GM19238 (cell line): Measurements from ENCODE around the gene TRNT1.

Source experiments
- DNase-seq: peaks from one replicate; pipeline ENCODE4 v3.0.0; 2011; ENCODE audit warnings: low spot score; ENCODE audit not compliant: insufficient read length

The TRNT1 gene

DNA sequence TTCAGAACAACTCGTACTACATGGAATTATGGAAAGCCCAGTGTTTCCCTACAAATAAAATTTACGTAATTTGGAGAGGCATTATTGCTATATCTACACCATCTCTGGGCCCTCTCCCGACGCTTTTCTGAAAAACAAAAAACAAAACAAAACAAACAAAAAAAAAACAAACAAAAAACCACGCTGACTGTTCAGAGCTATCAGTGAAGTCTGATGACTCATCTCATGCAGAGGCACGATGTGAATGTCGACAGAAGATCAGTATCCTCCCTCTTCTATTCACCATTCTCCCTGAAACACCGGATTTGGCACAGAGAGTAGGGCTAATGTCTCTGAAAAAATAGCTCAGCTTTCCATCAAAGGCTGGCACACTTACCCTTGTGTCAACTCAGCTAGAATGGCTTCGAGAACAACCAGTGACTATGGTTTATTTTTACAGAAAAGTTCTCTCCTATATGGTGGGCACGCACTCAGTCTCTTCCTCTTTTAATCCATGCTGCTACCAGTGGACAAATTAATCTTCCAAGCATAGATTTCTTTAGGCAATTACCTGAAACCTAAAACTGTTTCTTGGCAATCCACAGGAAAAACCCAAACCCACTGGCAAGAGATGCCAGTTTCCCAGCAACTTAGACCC is 51.2 kb downstream of the TRNT1 start:
- no peak for DNase-seq

DNA sequence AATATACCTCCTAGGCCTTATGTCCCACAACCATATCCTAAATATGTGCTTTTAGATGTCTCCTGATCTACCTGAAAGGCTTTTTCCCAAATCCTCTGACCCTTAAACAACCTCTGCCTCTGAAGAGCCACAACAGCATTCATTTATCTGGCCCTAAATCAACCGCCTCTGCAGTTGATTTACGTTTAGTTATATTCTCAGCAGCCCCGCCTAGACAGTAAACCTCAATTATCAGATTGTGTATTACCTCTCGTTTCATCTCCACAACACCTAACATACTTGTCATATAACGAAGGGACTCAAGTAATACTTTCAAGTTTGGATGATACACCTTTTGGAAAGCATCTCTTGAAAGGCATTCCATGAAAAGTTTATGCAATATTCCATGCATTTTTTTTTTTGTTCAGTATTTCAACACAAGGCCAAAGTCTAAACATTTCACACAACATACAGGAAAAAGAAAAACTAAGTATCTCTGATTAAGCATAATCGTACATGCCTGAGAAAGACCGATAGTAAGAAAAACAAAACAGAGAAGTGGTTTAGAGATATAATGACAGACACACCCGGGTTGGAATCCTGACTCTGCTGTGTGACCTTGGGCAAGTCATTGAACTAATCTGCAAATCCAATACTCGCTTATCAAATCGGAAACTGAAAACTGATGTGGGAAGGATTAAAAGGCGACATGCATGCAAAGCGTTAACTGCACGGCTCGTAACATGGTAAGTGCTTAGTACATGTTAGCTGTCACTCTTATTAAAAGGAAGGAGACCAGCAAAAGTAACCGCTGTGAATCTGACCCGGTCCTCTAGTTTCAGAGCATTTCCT is 52.0 kb downstream of the TRNT1 start:
- no peak for DNase-seq

DNA sequence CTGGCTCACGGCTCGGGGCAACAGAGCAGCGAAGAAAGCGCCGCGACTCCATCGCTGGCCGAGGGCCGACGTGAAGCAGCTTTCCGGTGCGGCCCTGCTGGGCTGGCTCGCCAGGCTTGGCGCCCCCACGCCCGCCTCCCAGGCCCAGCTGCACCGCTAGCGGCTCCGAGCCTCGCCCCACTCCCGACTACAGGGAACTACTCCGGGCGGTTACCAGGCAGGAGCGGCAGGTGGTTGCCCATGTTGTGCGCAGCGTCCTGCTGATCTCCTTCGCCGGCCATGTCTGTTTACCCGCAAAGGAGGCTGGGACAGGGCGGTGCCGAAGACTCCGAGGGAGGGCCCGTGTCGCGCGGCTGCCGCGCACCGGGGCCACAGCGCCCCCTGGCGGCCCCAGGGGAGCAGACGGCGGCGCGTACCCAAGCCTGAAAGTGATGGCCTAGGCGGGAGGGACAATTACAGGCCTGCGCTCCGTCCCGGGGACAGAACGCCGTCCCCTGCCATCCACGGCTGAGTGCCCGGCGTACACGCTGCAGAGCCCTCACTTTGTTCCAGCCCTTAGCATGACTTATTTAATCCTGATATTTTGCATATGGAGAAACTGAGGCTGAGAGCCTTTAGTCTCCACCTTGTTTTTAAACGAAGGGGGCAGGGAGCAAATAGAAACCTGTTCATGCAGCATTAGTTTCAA is 52.8 kb downstream of the TRNT1 start, which contains the start of gene CRBN:
Gene CRBN (minus strand): TSS at position 285 of the 688 bp plus-strand sequence. CDS start 4 bp downstream, at position 281.
- DNase-seq = peak; percentile 89

DNA sequence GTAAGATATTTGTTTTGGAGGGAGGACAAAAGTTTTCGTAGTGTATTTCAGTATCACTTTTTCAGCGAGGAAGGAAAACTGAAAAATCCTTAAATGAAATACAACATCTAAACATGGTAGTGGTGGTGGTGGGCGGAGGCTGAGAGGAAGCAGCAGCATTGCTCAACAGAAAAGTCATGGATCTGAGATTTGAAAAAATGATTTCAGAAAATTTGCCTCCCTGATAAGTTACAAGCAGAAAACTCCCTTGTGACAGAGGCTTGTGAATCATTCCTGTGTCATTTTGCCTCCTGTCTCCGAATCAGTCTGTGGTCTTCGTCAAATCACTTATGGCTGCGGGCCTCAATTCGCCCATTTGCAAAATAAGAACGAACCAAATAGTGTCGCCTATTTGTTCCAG is 53.7 kb downstream of the TRNT1 start:
- DNase-seq = no peak

DNA sequence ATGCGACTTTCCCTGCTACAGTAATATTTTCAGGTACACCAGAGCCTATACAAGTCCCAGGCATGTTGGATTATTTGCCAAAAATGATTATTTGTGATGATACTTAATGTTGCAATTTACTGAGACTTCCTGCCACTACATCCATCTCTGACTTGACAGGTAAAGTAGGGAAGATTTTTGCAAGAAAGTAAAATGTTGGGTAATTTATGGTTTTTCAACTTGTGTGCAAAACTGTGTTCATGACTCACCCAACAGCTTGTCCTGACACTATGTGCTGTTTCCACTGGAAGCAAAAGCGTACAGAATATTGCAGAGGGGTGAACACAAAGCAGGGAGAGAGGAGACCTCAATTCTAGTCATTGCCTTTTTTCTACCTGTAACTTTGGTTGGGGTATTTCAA is 58.1 kb downstream of the TRNT1 start:
- DNase-seq = no peak

DNA sequence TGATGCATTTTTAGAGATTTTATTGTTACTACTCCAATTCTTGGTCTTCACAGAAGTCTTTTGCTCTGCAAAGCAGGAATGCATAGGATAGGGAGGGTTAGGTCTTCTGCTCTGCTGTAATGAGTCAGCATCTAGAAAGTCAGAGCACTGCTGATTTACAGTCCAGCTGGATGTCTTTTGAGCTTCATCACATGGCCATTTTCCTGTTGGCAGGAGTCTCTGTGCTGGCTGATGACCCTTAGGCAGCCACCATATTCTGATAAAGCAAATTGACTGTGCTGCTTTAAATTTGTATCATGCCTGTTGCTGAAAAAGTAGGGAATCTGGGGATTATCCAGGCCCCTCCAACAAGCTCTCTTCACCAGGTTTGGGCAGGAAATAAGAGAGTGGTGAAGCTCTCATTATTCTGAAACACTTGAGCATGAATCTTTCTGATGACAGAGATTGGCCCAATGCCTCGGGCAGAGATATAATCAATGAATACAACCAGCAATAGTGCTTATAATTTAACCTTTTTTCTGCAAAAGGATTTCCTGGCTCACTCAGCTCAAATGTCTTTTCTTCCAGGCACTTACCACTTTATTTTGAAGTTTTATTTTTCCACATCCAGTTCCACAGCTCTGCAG is 62.5 kb downstream of the TRNT1 start:
- DNase-seq = no peak

DNA sequence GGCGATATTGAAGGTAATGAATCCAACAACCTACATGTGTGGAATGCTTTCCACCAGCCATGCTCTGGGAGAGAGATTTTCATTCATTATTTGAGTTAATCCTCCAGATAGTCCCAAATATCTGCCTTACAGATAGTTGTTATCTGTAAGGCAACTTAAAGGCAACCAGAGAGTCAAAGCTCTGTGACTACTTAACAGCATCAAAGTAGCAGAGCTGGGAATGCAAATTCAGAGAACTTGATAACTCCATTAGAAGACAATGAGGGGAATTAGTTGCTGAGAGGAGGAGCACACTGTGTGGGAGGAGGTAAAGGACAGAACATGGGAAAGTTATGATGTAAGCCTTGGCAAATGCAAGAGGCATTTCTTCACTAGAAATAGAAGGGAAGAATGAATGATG is 63.2 kb downstream of the TRNT1 start:
- DNase-seq = no peak

DNA sequence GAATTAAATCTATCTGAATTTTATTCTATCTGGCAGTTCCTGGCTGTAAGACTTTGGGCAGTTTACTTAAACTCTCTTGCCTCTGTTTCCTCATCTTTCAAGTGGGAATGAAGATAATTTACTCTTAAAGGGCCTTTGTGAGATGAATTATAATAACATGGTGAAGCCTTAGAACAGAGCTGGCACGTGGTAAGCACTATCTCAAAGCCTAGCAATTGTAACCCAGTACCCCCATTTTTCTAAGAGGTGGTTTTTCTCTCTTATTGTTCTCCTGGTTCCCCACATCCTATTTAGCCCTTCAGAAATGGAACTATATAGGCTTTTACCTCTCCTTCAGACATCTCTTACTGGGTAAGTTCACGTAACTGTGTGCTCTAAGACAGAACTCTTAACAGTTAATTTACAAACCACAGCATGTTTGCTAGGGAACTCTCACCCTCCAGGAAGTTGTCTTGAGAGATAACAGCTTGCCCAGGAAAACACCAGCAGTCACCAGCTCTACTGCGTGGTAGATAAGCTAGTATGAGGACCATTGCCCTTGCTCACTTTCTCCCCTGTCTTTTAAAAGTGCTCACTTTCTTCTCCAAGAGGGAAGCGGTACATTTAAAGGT is 65.0 kb downstream of the TRNT1 start:
- DNase-seq = no peak

DNA sequence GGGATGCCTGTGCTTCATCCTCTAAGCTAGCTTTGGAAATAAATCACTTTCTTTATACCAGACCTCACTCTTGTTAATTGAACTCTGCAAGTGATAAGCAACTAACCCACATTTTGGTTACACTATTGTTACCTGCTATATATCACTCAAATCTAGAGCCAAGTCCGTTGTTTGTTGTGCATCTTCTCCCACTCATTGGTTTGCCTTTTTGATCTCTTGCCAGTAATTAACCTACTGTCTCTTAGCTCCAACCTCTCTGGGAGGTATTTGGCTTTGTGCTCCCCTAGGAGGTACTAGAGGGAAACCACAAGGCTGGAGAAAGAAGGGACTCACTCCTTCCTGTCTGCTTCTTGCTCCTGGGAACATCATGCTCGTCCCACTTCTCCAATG is 65.5 kb downstream of the TRNT1 start:
- DNase-seq = no peak

DNA sequence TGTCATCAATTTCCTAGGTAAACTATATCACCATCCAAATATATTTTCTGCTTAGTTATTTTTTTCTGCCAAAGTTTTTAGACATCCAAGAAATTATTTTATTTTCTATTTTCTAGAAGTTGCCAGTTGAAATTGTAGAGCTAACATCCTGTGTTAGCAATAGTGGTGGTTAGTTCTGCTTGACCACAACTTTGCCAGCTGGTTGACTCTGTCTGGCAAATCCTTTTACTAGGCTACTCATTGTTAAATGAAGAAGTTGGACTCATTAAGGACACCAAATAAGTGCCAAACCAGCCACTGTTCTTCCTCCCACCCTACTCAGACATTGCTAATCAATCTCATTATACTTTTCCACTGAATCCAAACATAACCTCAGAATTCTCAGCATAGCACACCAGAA is 68.1 kb downstream of the TRNT1 start:
- DNase-seq = no peak

DNA sequence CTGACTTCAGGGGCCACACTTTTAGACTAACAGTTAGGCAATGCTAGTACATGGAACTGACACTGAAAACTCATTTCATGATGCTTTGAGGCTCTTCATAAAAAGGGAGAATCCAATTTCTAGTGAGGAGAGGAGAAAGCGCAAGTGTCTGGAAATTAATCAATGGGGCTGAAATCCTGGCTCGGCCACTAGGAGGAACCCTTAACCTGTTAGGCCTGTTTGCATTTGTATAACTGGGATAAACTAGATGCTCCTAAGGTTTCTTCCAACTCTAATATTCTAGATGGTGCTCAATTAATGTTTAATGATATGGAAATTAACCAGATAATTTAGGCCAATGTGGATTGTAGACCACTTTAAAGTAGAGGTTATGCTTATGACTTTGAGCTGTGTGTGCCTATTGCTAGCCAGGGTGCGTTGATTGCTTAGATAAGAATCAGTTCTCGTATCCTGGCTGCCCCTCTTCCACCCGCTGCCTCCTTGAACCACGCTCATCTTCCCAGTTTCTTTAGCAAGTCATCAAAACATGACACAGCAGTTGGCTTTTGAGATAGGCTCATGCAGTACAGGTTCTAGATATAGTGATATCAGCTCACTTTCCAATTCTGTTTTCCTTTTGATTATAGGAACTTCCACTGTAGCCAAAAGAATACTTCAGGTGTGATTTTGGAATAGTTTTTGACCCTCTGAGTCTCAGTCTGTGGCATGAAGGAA is 69.6 kb downstream of the TRNT1 start:
- no peak for DNase-seq
